Activated CD4-positive, alpha-beta T cell treated with anti-CD3 and anti-CD28 coated beads, Interleukin-2, amount 10 ng/mL, durations not matched to agents 7 days and 5 days (primary cell): ENCODE data around the gene TBX1. TPM values are rescaled to one million over a fixed set of nuclear protein-coding genes. Genes with fewer than 3 reads are reported as not detected.
"Not testable (repeated sequence)": the region's sequence is repeated elsewhere in the genome, so short reads cannot be mapped to it uniquely, and the experiment has no call there.

Source experiments
- CTCF ChIA-PET: fragments of 350-600 bp; sonication (Branson Sonifier 250); formaldehyde crosslinking; loops from one replicate; lab custom pipeline; 2021; ENCODE audit warnings: antibody characterized with exemption; lab: Charles Lee
- POLR2A ChIA-PET: fragments of 350-600 bp; sonication (Branson Sonifier 250); formaldehyde crosslinking; loops from one replicate; lab custom pipeline; 2021; ENCODE audit warnings: antibody characterized with exemption; lab: Charles Lee
- DNase-seq: peaks from one replicate; pipeline ENCODE4 v3.0.0-alpha.2; 2020
- H3K27ac Mint-ChIP-seq: one replicate; pipeline ENCODE4 v1.8.0; 2021; ENCODE audit warnings: mild to moderate bottlenecking, moderate library complexity, mixed read lengths
- H3K27me3 Mint-ChIP-seq: one replicate; pipeline ENCODE4 v1.8.0; 2021; ENCODE audit warnings: mixed read lengths
- H3K36me3 Mint-ChIP-seq: one replicate; pipeline ENCODE4 v1.8.0; 2021; ENCODE audit warnings: low read depth, mixed read lengths
- H3K4me1 Mint-ChIP-seq: one replicate; pipeline ENCODE4 v1.8.0; 2021; ENCODE audit warnings: mixed read lengths
- H3K4me3 Mint-ChIP-seq: one replicate; pipeline ENCODE4 v1.8.0; 2021; ENCODE audit warnings: mild to moderate bottlenecking, moderate library complexity, mixed read lengths
- H3K9me3 Mint-ChIP-seq: one replicate; pipeline ENCODE4 v1.8.0; 2021; ENCODE audit warnings: mixed read lengths
- total RNA-seq, 2 experiments: library from RNA; stranded (reverse); gene quantifications; one replicate each; pipeline ENCODE4 v1.2.3, GENCODE V29; 2021

Gene TBX1
- total RNA-seq, 2 experiments from 2014 or later = not detected

DNA sequence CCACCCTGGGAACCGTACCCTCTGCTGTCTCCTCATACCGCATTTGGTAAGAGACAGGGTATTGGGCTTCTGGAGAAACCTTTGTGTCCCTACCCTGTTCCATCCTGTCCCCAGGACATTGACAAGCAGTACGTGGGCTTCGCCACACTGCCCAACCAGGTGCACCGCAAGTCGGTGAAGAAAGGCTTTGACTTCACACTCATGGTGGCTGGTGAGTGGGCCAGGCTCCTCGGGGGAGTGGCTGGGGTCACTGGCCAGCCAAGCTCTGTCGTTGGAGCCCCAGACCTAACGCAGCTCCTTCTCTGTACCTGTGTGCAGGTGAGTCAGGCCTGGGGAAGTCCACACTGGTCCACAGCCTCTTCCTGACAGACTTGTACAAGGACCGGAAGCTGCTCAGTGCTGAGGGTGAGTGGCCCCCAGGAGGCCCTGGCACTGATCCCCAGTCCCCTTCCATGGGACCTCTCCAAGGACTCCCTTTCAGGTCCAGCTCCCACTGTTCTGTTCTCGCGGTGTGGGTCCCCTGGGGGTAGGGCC is 41.0 kb upstream of the TBX1 start:
- H3K27me3 Mint-ChIP-seq = peaks cover 49% of the 10 kb centered on the region
- no peaks in the 10 kb centered on the region for H3K36me3 Mint-ChIP-seq
- peak overlapping the region; percentile 60 for H3K4me3 Mint-ChIP-seq
- H3K9me3 Mint-ChIP-seq = no peaks in the 10 kb centered on the region
- ChIA-PET CTCF (interaction anchor here (0.8 to 1.7 kb wide), 3 partner anchors 10 to 172 kb away, joined by 3 to 7 read pairs (median 3); no protein-coding TSS in a partner anchor), POLR2A (no interaction called here)
- DNase-seq = no peak
- no peak overlapping the region for H3K27ac Mint-ChIP-seq
- peaks cover 8% of the 10 kb centered on the region for H3K4me1 Mint-ChIP-seq

DNA sequence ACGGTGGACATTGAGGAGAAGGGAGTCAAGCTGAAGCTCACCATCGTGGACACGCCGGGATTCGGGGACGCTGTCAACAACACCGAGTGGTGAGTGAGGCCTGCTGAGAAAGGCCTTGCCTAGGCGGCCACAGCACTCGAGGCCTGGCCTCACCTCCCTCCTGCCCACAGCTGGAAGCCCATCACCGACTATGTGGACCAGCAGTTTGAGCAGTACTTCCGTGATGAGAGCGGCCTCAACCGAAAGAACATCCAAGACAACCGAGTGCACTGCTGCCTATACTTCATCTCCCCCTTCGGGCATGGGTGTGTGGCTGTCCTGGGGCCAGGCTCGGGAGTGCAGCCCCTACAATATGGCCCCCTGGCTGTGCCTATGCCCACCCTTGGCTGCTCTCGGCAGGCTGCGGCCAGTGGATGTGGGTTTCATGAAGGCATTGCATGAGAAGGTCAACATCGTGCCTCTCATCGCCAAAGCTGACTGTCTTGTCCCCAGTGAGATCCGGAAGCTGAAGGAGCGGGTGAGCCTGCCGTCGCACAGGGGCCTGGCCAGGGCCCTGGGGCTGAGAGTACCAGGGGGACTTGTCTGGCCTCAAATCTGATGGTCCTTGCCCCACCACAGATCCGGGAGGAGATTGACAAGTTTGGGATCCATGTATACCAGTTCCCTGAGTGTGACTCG is 40.3 kb upstream of the TBX1 start:
- no peak overlapping the region for H3K27ac Mint-ChIP-seq
- no peak for DNase-seq
- ChIA-PET CTCF (interaction anchor here (0.8 to 1.7 kb wide), 3 partner anchors 10 to 172 kb away, joined by 3 to 7 read pairs (median 3); no protein-coding TSS in a partner anchor), POLR2A (no interaction called here)
- no peak overlapping the region for H3K4me3 Mint-ChIP-seq
- no peaks in the 10 kb centered on the region for H3K36me3 Mint-ChIP-seq
- H3K9me3 Mint-ChIP-seq = no peaks in the 10 kb centered on the region
- H3K4me1 Mint-ChIP-seq = peaks cover 8% of the 10 kb centered on the region
- H3K27me3 Mint-ChIP-seq = peaks cover 54% of the 10 kb centered on the region

DNA sequence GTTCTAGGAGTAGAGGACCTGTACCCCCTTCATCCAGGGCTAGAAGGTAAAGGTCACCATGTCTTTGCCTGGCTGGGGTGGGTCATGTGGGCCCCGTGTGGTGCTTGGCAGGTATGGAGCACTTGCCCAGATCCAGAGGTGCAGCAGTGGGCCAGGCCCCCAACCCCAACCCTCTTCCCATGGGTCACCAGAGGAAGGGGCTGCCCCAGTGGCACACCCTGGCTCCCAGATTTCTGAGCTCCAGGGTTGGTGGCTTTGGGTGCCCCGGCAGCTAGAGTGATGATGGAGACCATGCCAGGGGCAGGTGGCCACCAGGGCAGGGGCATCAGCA is 39.6 kb upstream of the TBX1 start:
- Mint-ChIP-seq H3K4me3 (no peak overlapping the region), H3K27me3 (peaks cover 54% of the 10 kb centered on the region), H3K4me1 (peaks cover 8% of the 10 kb centered on the region), H3K9me3 (no peaks in the 10 kb centered on the region), H3K27ac (no peak overlapping the region), H3K36me3 (no peaks in the 10 kb centered on the region)
- ChIA-PET CTCF (interaction anchor here (1.7 kb wide), 1 partner anchor 9 kb away, joined by 7 read pairs; no protein-coding TSS in a partner anchor), POLR2A (no interaction called here)
- DNase-seq = no peak

DNA sequence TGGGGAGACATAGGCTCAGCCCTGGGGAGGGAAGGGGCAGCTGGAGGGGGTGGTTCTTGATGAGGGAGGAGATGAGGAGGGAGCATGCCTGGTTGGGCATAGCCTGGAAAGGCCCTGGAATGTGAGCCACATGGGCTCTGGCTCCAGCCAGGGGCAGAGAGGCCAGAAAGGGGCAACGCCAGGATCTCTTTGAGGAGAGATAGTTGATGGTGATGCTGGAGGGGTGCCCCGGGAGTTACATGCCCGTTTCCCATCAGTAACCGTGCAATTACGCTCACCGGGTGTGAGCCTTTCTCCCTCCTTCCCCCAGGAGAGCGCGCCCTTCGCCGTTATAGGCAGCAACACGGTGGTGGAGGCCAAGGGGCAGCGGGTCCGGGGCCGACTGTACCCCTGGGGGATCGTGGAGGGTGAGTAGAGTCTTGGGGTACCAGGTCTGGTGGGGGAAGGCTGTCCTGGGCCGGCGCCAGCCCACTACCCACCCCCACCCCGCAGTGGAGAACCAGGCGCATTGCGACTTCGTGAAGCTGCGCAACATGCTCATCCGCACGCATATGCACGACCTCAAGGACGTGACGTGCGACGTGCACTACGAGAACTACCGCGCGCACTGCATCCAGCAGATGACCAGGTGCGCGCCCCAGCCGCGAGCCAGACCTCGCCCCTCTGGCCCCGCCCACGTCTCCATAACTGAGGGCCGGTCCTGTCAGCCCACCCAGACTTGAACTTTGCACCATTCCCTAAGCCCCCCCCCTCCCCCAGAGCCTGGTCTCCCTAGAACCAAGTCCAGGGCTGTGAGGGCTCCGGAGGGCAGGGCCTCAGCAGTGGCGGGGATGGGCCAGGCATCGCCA is 39.0 kb upstream of the TBX1 start:
- H3K36me3 Mint-ChIP-seq = no peaks in the 10 kb centered on the region
- CTCF ChIA-PET = interaction anchor here (0.6 to 1.1 kb wide), 2 partner anchors 9 to 580 kb away, joined by 3 read pairs; no protein-coding TSS in a partner anchor
- POLR2A ChIA-PET = no interaction called here
- H3K27me3 Mint-ChIP-seq = peaks cover 52% of the 10 kb centered on the region
- no peak overlapping the region for H3K4me3 Mint-ChIP-seq
- DNase-seq = no peak
- no peak overlapping the region for H3K27ac Mint-ChIP-seq
- H3K9me3 Mint-ChIP-seq = no peaks in the 10 kb centered on the region
- peaks cover 8% of the 10 kb centered on the region for H3K4me1 Mint-ChIP-seq

DNA sequence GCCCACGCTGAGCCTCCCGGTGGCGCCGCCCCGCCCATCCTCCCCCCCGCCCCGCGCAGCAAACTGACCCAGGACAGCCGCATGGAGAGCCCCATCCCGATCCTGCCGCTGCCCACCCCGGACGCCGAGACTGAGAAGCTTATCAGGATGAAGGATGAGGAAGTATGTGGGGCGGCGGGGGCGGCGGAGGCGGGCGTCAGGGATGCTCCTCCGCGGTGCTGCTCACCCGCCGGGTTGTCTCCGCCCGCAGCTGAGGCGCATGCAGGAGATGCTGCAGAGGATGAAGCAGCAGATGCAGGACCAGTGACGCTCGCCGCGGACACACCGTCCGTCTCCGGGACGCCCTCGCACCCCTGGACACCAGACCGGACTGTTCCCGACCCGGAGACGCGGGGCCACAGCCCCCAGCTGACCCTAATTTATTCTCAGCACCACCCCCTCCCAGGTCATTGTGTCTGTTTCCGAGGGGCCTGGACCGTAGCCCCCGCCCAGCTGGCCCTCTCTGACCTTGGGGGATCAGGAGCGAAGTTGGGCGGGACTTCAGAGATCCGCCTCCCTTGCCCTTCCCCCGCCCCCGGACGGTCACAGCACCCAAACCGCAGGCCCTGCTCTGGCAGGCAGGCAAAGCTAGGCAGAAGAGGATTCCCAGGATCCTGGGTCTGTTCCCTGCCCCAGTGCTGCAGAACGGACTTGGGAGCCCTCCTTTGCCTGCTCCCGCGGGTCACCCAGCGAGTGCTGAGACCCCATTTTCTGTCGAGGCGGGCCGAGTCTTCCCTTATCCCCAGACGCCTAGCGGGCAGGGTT is 38.2 kb upstream of the TBX1 start:
- Mint-ChIP-seq H3K4me1 (peaks cover 8% of the 10 kb centered on the region), H3K27me3 (peaks cover 52% of the 10 kb centered on the region), H3K27ac (no peak overlapping the region), H3K9me3 (no peaks in the 10 kb centered on the region), H3K36me3 (no peaks in the 10 kb centered on the region), H3K4me3 (no peak overlapping the region)
- ChIA-PET CTCF (interaction anchor here (0.6 to 1.1 kb wide), 2 partner anchors 8 to 581 kb away, joined by 3 read pairs; no protein-coding TSS in a partner anchor), POLR2A (interaction anchor here (0.5 kb wide), 1 partner anchor 116 kb away, joined by 3 read pairs; no protein-coding TSS in a partner anchor)
- DNase-seq = no peak

DNA sequence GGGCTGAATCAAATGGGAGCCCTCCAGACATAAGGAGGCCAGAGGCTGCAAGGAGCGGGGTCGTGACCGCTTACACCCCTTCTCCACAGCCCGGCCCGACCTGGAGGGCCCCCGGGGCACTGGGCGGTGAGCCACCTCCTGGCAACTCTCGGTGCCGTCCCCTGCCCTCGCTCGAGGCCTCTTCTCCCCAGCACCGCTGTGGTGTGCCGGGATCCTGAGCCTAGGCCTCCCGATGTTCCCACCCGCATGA is 37.7 kb upstream of the TBX1 start:
- Mint-ChIP-seq H3K4me3 (no peak overlapping the region), H3K27me3 (peaks cover 48% of the 10 kb centered on the region), H3K27ac (no peak overlapping the region), H3K9me3 (no peaks in the 10 kb centered on the region), H3K4me1 (peaks cover 5% of the 10 kb centered on the region), H3K36me3 (no peaks in the 10 kb centered on the region)
- ChIA-PET CTCF (no interaction called here), POLR2A (interaction anchor here (0.5 kb wide), 1 partner anchor 116 kb away, joined by 3 read pairs; no protein-coding TSS in a partner anchor)
- DNase-seq = no peak

DNA sequence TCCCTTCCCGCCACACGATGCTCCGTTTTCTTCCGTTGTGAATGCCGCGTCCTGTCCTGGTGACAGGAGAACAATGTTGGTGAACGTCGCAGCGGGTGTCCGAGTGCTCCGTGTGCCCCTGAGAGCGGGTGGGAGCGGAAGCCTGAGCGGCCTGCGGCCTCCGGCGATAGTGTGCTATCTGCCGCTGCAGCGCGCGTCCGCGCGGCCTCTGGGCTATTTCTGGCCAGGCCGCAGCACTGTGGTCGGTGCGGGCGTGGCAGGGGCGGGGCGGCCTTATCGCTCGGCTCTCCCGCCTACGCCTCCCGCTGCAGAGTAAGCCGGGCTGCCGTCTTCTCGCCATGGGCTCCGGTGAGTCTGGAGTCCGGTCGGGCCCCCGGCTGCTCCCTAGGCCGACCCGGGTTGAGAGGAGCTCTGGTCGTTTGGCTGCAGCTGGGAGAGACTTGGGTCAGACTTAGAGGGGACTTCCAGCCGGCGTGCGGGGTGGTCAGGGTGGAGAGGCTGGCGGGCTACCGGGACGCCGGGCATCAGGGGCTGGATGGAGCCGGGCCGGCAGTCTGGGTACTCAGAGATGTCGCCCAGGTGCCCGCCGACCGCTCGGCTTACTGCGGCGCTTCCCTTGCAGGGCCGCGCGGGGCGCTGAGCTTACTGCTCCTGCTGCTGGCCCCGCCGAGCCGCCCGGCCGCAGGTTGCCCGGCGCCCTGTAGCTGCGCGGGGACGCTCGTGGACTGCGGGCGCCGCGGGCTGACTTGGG is 37.2 kb upstream of the TBX1 start, which contains the start of gene GP1BB:
TSS of gene GP1BB (plus strand) at position 308 of the 751 bp plus-strand sequence. CDS start at position 339, 31 bp downstream.
- H3K9me3 Mint-ChIP-seq = no peaks in the 10 kb centered on the region
- peak within 1 kb of the TSS; percentile 27 for H3K4me3 Mint-ChIP-seq
- DNase-seq = no peak
- POLR2A ChIA-PET = interaction anchor here (0.5 kb wide), 1 partner anchor 115 kb away, joined by 3 read pairs; no protein-coding TSS in a partner anchor
- peaks cover 5% of the 10 kb centered on the region for H3K4me1 Mint-ChIP-seq
- CTCF ChIA-PET = interaction anchor here (0.9 to 1.3 kb wide), 3 partner anchors 8 to 174 kb away, joined by 3 to 4 read pairs (median 3); no protein-coding TSS in a partner anchor
- H3K27ac Mint-ChIP-seq = no peak within 1 kb of the TSS
- no peaks in the 10 kb centered on the region for H3K36me3 Mint-ChIP-seq
- peaks cover 48% of the 10 kb centered on the region for H3K27me3 Mint-ChIP-seq

DNA sequence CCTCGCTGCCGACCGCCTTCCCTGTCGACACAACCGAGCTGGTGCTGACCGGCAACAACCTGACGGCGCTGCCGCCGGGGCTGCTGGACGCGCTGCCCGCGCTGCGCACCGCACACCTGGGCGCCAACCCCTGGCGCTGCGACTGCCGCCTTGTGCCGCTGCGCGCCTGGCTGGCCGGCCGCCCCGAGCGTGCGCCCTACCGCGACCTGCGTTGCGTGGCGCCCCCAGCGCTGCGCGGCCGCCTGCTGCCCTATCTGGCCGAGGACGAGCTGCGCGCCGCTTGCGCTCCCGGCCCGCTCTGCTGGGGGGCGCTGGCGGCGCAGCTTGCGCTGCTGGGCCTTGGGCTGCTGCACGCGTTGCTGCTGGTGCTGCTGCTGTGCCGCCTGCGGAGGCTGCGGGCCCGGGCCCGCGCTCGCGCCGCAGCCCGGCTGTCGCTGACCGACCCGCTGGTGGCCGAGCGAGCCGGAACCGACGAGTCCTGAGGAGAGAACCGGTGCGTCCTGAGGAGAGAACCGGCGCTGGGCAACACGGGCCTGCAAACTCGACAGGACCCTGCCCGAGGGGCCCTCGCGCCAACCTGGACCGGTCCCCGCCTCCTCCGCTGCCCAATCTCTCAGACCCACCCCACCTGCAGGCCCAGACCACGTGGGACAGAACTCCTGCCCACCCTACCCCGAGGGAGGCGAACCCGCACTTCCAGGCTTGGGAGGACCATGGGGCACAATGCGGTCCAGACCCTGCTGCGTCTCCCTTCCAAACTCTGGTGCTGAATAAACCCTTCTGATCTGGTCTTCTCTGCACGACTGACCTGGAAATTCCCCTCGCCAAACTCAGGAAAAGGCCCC is 36.4 kb upstream of the TBX1 start:
- Mint-ChIP-seq H3K27me3 (peaks cover 47% of the 10 kb centered on the region), H3K36me3 (no peaks in the 10 kb centered on the region), H3K9me3 (no peaks in the 10 kb centered on the region), H3K4me3 (no peak overlapping the region), H3K27ac (no peak overlapping the region), H3K4me1 (peaks cover 4% of the 10 kb centered on the region)
- ChIA-PET CTCF (interaction anchor here (0.9 to 1.3 kb wide), 3 partner anchors 9 to 173 kb away, joined by 3 to 4 read pairs (median 3); no protein-coding TSS in a partner anchor), POLR2A (no interaction called here)
- DNase-seq = no peak

DNA sequence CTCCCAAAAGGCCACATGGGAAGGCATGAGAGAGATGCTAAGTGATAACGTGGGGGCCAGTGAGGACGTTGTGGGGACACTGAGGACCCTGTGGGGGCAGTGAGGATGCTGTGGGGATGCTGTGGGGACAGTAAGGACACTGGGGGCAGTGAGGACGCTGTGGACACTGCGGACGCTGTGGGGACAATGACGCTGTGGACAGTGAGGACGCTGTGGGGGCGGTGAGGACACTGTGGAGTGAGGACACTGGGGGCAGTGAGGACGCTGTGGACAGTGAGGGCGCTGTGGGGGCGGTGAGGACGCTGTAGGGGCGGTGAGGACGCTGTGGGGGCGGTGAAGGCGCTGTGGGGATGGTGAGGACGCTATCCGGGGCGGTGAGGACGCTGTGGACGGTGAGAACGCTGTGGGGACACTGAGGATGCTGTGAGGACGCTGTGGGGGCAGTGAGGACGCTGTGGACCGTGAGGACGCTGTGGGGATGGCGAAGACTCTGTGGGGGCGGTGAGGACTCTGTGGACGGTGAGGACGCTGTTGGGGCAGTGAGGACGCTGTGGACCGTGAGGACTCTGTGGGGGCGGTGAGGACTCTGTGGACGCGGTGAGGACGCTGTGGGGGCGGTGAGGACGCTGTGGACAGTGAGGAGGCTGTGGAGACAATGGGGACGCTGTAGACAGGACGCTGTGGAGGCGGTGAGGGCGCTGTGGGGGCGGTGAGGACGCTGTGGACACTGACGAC is 35.5 kb upstream of the TBX1 start:
- H3K4me3 Mint-ChIP-seq = no peak overlapping the region
- CTCF ChIA-PET = no interaction called here

DNA sequence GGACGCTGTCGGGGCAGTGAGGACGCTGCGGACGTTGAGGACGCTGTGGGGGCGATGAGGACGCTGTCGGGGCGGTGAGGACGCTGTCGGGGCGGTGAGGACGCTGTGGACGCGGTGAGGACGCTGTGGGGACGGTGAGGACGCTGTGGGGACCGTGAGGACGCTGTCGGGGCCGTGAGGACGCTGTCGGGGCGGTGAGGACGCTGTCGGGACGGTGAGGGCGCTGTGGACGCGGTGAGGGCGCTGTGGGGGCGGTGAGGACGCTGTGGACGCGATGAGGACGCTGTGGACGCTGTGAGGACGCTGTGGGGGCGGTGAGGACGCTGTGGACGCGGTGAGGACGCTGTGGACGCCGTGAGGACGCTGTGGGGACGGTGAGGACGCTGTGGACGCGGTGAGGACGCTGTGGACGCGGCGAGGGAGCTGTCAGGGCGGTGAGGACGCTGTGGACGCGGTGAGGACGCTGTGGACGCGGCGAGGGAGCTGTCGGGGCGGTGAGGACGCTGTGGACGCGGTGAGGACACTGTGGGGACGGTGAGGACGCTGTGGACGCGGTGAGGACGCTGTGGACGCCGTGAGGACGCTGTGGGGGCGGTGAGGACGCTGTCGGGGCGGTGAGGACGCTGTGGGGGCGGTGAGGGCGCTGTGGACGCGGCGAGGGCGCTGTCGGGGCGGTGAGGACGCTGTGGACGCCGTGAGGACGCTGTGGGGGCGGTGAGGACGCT is 34.4 kb upstream of the TBX1 start:
- H3K36me3 Mint-ChIP-seq, DNase-seq, POLR2A ChIA-PET, H3K27ac Mint-ChIP-seq, H3K9me3 Mint-ChIP-seq, H3K4me1 Mint-ChIP-seq, CTCF ChIA-PET, H3K4me3 Mint-ChIP-seq: not testable (repeated sequence)
- peaks cover 27% of the 10 kb centered on the region for H3K27me3 Mint-ChIP-seq

More for the DNA sequence above, 35.5 kb upstream of the TBX1 start:
- DNase-seq = no peak
- Mint-ChIP-seq H3K27me3 (peaks cover 38% of the 10 kb centered on the region), H3K9me3 (no peaks in the 10 kb centered on the region), H3K27ac (no peak overlapping the region), H3K36me3 (no peaks in the 10 kb centered on the region), H3K4me1 (no peaks in the 10 kb centered on the region)
- POLR2A ChIA-PET = no interaction called here
